ENCODE results near the gene SH2D3C. TPM values are rescaled to one million over a fixed set of nuclear protein-coding genes. Genes with fewer than 3 reads are reported as not detected.

Gene SH2D3C
- total and polyA plus RNA-seq, 2 of the 4 experiments (the other 2 are of a cell fraction), result under 0.01 to 0.24 TPM

- TF ChIP-seq RAD21 (IDR thresholded peaks at IDR 0.05; ENCODE audit: low read length) (no peak), MAFK (IDR thresholded peaks at IDR 0.05; ENCODE audit: low read depth, low read length) (no peak)
Observed at GRCh38 chr9:127714020-127714750, 64.3 kb downstream of the SH2D3C start (continued).

GRCh38 chr9:127712867-127713266 is 65.6 kb downstream of the SH2D3C start:
- no peaks in the 10 kb centered on the region for H3K36me3 ChIP-seq (ENCODE audit: control insufficient read depth, insufficient read depth, low read length)
- ChIA-PET POLR2A (ENCODE audit: unreplicated experiment) (no interaction called here), CTCF (no interaction called here)
- H2BK15ac ChIP-seq (ENCODE audit: low read depth, low read length), result no peak overlapping the region
- BruUV-seq (replicated peaks), result no TSS peak
- no peak overlapping the region for H3K9ac ChIP-seq (ENCODE audit: low read depth, low read length)
- H3K27ac ChIP-seq (ENCODE audit: insufficient read depth, low read length), result no peak overlapping the region
- TF ChIP-seq RCOR1 (IDR thresholded peaks at IDR 0.05; ENCODE audit: insufficient replicate concordance, low read length) (no peak), CHD1 (IDR thresholded peaks at IDR 0.05; ENCODE audit: low read depth, low read length) (no peak)
- WGBS, 2 experiments (ENCODE audit: extremely low coverage in 2 of 2, insufficient read length in 1 of 2), result 86% methylated on average over 3 of the region's 10 CpGs; no CpG with 5 or more reads in 1 of the 2 experiments
- no peaks in the 10 kb centered on the region; the same call in 1 of the 2 replicates for H3K9me1 ChIP-seq (ENCODE audit: insufficient read depth, low read length)
- H2BK20ac ChIP-seq (ENCODE audit: low read depth, low read length), result no peak overlapping the region
- no peak overlapping the region for H3K4me2 ChIP-seq (ENCODE audit: low read depth, low read length)
- dilution Hi-C loops (cut with HindIII; ENCODE audit: low sequenced_read_pairs, unreplicated experiment) (no loop called here), intact Hi-C loops (cut with micrococcal nuclease) (no loop called here), in situ Hi-C loops (cut with MboI; ENCODE audit: low sequenced_read_pairs) (no loop called here)
- no peaks in the 10 kb centered on the region for H3K9me3 ChIP-seq (ENCODE audit: control insufficient read depth, insufficient read depth, low read length)
- H3K4me1 ChIP-seq (ENCODE audit: control insufficient read depth, insufficient read depth, low read length), result peaks cover 7% of the 10 kb centered on the region
- no peak overlapping the region for H4K5ac ChIP-seq (ENCODE audit: low read depth, low read length)
- no peak overlapping the region for H2AK5ac ChIP-seq (ENCODE audit: low read depth, low read length)
- no peak overlapping the region for H4K8ac ChIP-seq (ENCODE audit: low read depth in 2 of 2, low read length in 2 of 2)
- H2BK120ac ChIP-seq (ENCODE audit: low read depth, low read length), result no peak overlapping the region
- no peak overlapping the region for H3K14ac ChIP-seq (replicated peaks; ENCODE audit: low read depth, low read length)
- no peak overlapping the region for H2AK9ac ChIP-seq (replicated peaks; ENCODE audit: low read depth, low read length, poor library complexity)
- peaks cover 2 to 14% of the 10 kb centered on the region in 2 experiments; a peak in 3 of 4 replicates for H3K79me1 ChIP-seq (ENCODE audit: low read depth in 1 of 2, low read length in 2 of 2)
- no peak overlapping the region for H3K23ac ChIP-seq (ENCODE audit: low read depth, low read length)
- peaks cover 7% of the 10 kb centered on the region for H4K20me1 ChIP-seq (ENCODE audit: insufficient read depth, low read length)
- H3K4ac ChIP-seq (ENCODE audit: low read depth, low read length), result no peak overlapping the region
- H3K18ac ChIP-seq (ENCODE audit: low read depth, low read length), result no peak overlapping the region
- H4K91ac ChIP-seq (ENCODE audit: insufficient read depth, low read depth, low read length), result no peak overlapping the region
- no peaks in the 10 kb centered on the region for H3K27me3 ChIP-seq (ENCODE audit: control insufficient read depth, insufficient read depth, low read length)
- H3K56ac ChIP-seq (ENCODE audit: extremely low read depth, insufficient read depth, low read length), result no peak overlapping the region
- H2AFZ ChIP-seq (replicated peaks; ENCODE audit: low read length, poor library complexity), result no peak overlapping the region
- ATAC-seq (ENCODE audit: low read depth), result no peak
- no peak overlapping the region for H3K4me3 ChIP-seq (ENCODE audit: insufficient read depth, low read depth, low read length)
- H2BK5ac ChIP-seq (ENCODE audit: low read depth, low read length, poor library complexity, severe bottlenecking), result no peak overlapping the region
- no peak for DNase-seq

Data from IMR-90 (cell line).